Measurements from ENCODE around the gene MYF5.

- TF ChIP-seq GATA2 (IDR thresholded peaks at IDR 0.05; ENCODE audit: low read depth, low read length) (no peak), GATA3 (IDR thresholded peaks at IDR 0.05; ENCODE audit: low read depth, low read length) (no peak)
Measured at GRCh38 chr12:80766210-80766609, 49.5 kb downstream of the MYF5 start.
